ENCODE results near the gene TOX2.

GRCh38 chr20:43903953-43904826, 10.5 kb upstream of the TOX2 start:
- TF ChIP-seq, protein P1, sequence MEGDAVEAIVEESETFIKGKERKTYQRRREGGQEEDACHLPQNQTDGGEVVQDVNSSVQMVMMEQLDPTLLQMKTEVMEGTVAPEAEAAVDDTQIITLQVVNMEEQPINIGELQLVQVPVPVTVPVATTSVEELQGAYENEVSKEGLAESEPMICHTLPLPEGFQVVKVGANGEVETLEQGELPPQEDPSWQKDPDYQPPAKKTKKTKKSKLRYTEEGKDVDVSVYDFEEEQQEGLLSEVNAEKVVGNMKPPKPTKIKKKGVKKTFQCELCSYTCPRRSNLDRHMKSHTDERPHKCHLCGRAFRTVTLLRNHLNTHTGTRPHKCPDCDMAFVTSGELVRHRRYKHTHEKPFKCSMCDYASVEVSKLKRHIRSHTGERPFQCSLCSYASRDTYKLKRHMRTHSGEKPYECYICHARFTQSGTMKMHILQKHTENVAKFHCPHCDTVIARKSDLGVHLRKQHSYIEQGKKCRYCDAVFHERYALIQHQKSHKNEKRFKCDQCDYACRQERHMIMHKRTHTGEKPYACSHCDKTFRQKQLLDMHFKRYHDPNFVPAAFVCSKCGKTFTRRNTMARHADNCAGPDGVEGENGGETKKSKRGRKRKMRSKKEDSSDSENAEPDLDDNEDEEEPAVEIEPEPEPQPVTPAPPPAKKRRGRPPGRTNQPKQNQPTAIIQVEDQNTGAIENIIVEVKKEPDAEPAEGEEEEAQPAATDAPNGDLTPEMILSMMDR (IDR thresholded peaks at IDR 0.05; ENCODE audit: control extremely low read depth in 1 of 3, insufficient read depth in 1 of 3, low read depth in 1 of 3, low read length in 3 of 3), result no peak
- no peak for TF ChIP-seq NRF1 (IDR thresholded peaks at IDR 0.05; ENCODE audit: low read depth, low read length)
- no peak for TF ChIP-seq JUN (IDR thresholded peaks at IDR 0.05; ENCODE audit: low read depth, low read length)
- no peak for TF ChIP-seq RFX5 (IDR thresholded peaks at IDR 0.05; ENCODE audit: borderline replicate concordance, low read depth, low read length)
- no peak for TF ChIP-seq KDM4A (IDR thresholded peaks at IDR 0.05; ENCODE audit: low read depth, low read length, severe bottlenecking)
- no peak for TF ChIP-seq SIX5 (IDR thresholded peaks at IDR 0.05; ENCODE audit: low read depth, low read length)
- no peak for TF ChIP-seq SIN3A (conservative IDR thresholded peaks at IDR 0.05 in 1 of 2, IDR thresholded peaks at IDR 0.05 in 1 of 2; ENCODE audit: low read depth in 1 of 2, low read length in 2 of 2)
- TF ChIP-seq, protein P2, sequence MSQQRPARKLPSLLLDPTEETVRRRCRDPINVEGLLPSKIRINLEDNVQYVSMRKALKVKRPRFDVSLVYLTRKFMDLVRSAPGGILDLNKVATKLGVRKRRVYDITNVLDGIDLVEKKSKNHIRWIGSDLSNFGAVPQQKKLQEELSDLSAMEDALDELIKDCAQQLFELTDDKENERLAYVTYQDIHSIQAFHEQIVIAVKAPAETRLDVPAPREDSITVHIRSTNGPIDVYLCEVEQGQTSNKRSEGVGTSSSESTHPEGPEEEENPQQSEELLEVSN (IDR thresholded peaks at IDR 0.05), result no peak
- TF ChIP-seq, protein P3, sequence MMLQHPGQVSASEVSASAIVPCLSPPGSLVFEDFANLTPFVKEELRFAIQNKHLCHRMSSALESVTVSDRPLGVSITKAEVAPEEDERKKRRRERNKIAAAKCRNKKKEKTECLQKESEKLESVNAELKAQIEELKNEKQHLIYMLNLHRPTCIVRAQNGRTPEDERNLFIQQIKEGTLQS (IDR thresholded peaks at IDR 0.05; ENCODE audit: insufficient read depth, low read depth, low read length), result no peak
- TF ChIP-seq GABPA (IDR thresholded peaks at IDR 0.05; ENCODE audit: borderline replicate concordance, insufficient read depth, low read length), result no peak
- no peak for TF ChIP-seq SUZ12 (IDR thresholded peaks at IDR 0.05; ENCODE audit: low read length)
- TF ChIP-seq HDAC6 (IDR thresholded peaks at IDR 0.05; ENCODE audit: low read depth, low read length), result no peak
- TF ChIP-seq RNF2 (IDR thresholded peaks at IDR 0.05; ENCODE audit: borderline replicate concordance, low read depth, low read length, missing control alignments, poor library complexity, severe bottlenecking), result no peak

All from H1 (cell line).